K562 (cell line): ENCODE measurements around the gene STEAP3. TPM values are rescaled to one million over a fixed set of nuclear protein-coding genes. Genes with fewer than 3 reads are reported as not detected.

Experiments used
- ATAC-seq: fragments of 200-7000 bp; cut with Tn5 transposase; 3 replicates; pipeline ENCODE4 v1.9.1; 2020; ENCODE audit warnings: moderate library complexity
- BruUV-seq: library from RNA; stranded (reverse); fragments of 400-500 nt; replicated peaks from 2 replicates; lab custom pipeline; 2021; lab: Mats Ljungman, UMichigan
- CTCF ChIA-PET: fragments of 300-600 bp; formaldehyde crosslinking; extraction: SDS; loops from one replicate; lab custom pipeline; 2021; ENCODE audit warnings: low intra/inter-chr PET ratio; lab: Yijun Ruan, JAX
- POLR2A ChIA-PET: fragments of 300-600, 350-650 bp; sonication (Branson Sonifier 250); formaldehyde crosslinking; extraction: SDS; loops from one replicate; lab custom pipeline; 2021; ENCODE audit warnings: antibody characterized with exemption, inconsistent platforms; lab: Yijun Ruan, JAX
- DNase-seq, 4 experiments: peaks; one replicate each; pipeline versions ENCODE4 v3.0.0 to v3.0.0-alpha.2; 2011 to 2018; ENCODE audit warnings: low spot score in 3 of 4, mixed read lengths in 3 of 4; ENCODE audit errors: extremely low read depth in 1 of 4
- FAIRE-seq: peaks from 2 replicates; lab custom pipeline; 2011; peaks lifted over from hg19 to GRCh38; lab: Jason Lieb, UNC
- H2AFZ ChIP-seq: 2 replicates; pipeline ENCODE4 v1.6.0; 2011; ENCODE audit warnings: low read depth, low read length, control low read depth, inconsistent platforms
- H3K27ac ChIP-seq: fragments of 200-600 bp; 3 replicates; pipeline ENCODE4 v1.8.0; 2011; ENCODE audit warnings: low read depth, mild to moderate bottlenecking, control low read depth, inconsistent platforms, low read length, moderate library complexity, mixed read lengths; ENCODE audit errors: extremely low read depth
- H3K27me3 ChIP-seq, 2 experiments: fragments of 300-600 bp in 1 of 2; 2 replicates in 1 of 2; 3 replicates in 1 of 2; pipeline versions ENCODE4 v1.6.0 to v1.8.0; 2011; ENCODE audit warnings: inconsistent platforms in 2 of 2, low read length in 2 of 2, mild to moderate bottlenecking in 1 of 2, mixed read lengths in 1 of 2, moderate library complexity in 1 of 2; ENCODE audit not compliant: control insufficient read depth in 2 of 2, insufficient read depth in 2 of 2
- H3K36me3 ChIP-seq: fragments of 300-600 bp; 3 replicates; pipeline ENCODE4 v1.8.0; 2011; ENCODE audit warnings: mild to moderate bottlenecking, low read length, inconsistent platforms; ENCODE audit not compliant: control insufficient read depth, insufficient read depth
- H3K4me1 ChIP-seq, 2 experiments: fragments of 200-600 bp in 1 of 2; replicated peaks in 1 of 2; 2 replicates in 1 of 2; 3 replicates in 1 of 2; pipeline versions ENCODE4 v1.5.1 to v1.8.0; 2011; ENCODE audit warnings: inconsistent platforms in 2 of 2, low read length in 2 of 2, mild to moderate bottlenecking in 1 of 2, mixed read lengths in 1 of 2, moderate library complexity in 1 of 2; ENCODE audit not compliant: control insufficient read depth in 2 of 2, insufficient read depth in 2 of 2
- H3K4me2 ChIP-seq: 2 replicates; pipeline ENCODE4 v1.6.1; 2011; ENCODE audit warnings: low read length, control low read depth, inconsistent platforms, mixed read lengths; ENCODE audit not compliant: insufficient read depth
- H3K4me3 ChIP-seq: fragments of 200-600 bp; sonication (generic), shearing (Covaris generic); 2 replicates; pipeline ENCODE4 v1.5.1; 2016; ENCODE audit warnings: control low read depth, inconsistent platforms
- H3K79me2 ChIP-seq: fragments of 200-600 bp; 3 replicates; pipeline ENCODE4 v1.8.0; 2011; ENCODE audit warnings: low read length, inconsistent platforms; ENCODE audit not compliant: control insufficient read depth, insufficient read depth
- H3K9ac ChIP-seq, 2 experiments: 2 replicates each; pipeline versions ENCODE4 v1.6.0 to v1.6.1; 2011; ENCODE audit warnings: low read depth in 2 of 2, low read length in 2 of 2, control low read depth in 1 of 2, inconsistent platforms in 1 of 2, mild to moderate bottlenecking in 1 of 2, mixed read lengths in 1 of 2; ENCODE audit not compliant: insufficient read depth in 1 of 2
- H3K9me1 ChIP-seq: one replicate; pipeline ENCODE4 v1.6.0; 2011; ENCODE audit warnings: inconsistent platforms, mild to moderate bottlenecking, low read length, moderate library complexity; ENCODE audit not compliant: control insufficient read depth, insufficient read depth
- H3K9me3 ChIP-seq: replicated peaks from 2 replicates; pipeline ENCODE4 v1.5.1; 2011; ENCODE audit warnings: low read depth, low read length, inconsistent platforms; ENCODE audit not compliant: control insufficient read depth, insufficient read depth
- H4K20me1 ChIP-seq: replicated peaks from 2 replicates; pipeline ENCODE4 v1.6.1; 2011; ENCODE audit warnings: low read length, inconsistent platforms, mixed read lengths; ENCODE audit not compliant: control insufficient read depth, insufficient read depth
- ETV6 ChIP-seq, 3 experiments: fragments of 150-350 bp in 1 of 3; sonication (generic) in 1 of 3; formaldehyde crosslinking in 1 of 3; IDR thresholded peaks; 2 replicates each; pipeline versions ENCODE4 v1.6.1 to v1.8.0; 2014 to 2022; ENCODE audit warnings: borderline replicate concordance in 2 of 3, low read depth in 2 of 3, antibody characterized with exemption in 1 of 3, low read length in 1 of 3, mild to moderate bottlenecking in 1 of 3, missing genetic modification reagents in 1 of 3
- FOSL1 ChIP-seq: fragments of 200-800 bp; sonication (Bioruptor generic); conservative IDR thresholded peaks from 2 replicates; pipeline ENCODE4 v1.6.1; 2016; ENCODE audit warnings: missing genetic modification characterization, missing compliant biosample characterization
- NFE2 ChIP-seq: IDR thresholded peaks from 2 replicates; pipeline ENCODE4 v1.6.1; 2014; ENCODE audit warnings: antibody characterized with exemption, low read depth
- PBX2 ChIP-seq, 2 experiments: IDR thresholded peaks in 1 of 2; conservative IDR thresholded peaks in 1 of 2; 2 replicates each; pipeline ENCODE4 v1.6.1; 2016; ENCODE audit warnings: low read depth in 2 of 2, mild to moderate bottlenecking in 1 of 2, missing compliant biosample characterization in 1 of 2, missing genetic modification characterization in 1 of 2, moderate library complexity in 1 of 2
- PKNOX1 ChIP-seq: fragments of 450-650 bp; IDR thresholded peaks from 2 replicates; pipeline ENCODE4 v1.6.1; 2016
- ZNF764 ChIP-seq: fragments of 250-450 bp; sonication (Bioruptor Pico); IDR thresholded peaks from 2 replicates; pipeline ENCODE4 v1.4.0; 2020; ENCODE audit warnings: low read depth, mild to moderate bottlenecking, moderate library complexity
- WGBS: fragments of 100-300 bp; shearing (Covaris generic); methylation state at CpG from one replicate; pipeline ENCODE4 v1.1.6; 2016; ENCODE audit warnings: low coverage, mixed read lengths; ENCODE audit not compliant: insufficient coverage; ENCODE audit errors: missing lambda C conversion rate; 5-methylcytosine and 5-hydroxymethylcytosine counted together
- in situ Hi-C: fragments of 300-500 bp; cut with MboI; formaldehyde crosslinking; loops from 4 replicates; pipeline ENCODE4 v1.15.0; 2018; ENCODE audit warnings: inconsistent platforms, mixed read lengths
- intact Hi-C: fragments of 100-400 bp; cut with micrococcal nuclease; formaldehyde crosslinking; loops from 2 replicates; pipeline ENCODE4 v1.14.2; 2022
- polyA plus RNA-seq, 8 experiments: library from polyadenylated mRNA; depleted of rRNA in 4 of 8; stranded (reverse) in 5 of 8; unstranded in 3 of 8; fragments of >200 nt; fragmentation: Nextera tagmentation in 2 of 8; fragmentation: Illumina TruSeq in 1 of 8; extraction: Ambion mirVana in 2 of 8; extraction: Trizol in 1 of 8; gene quantifications; 2 replicates each; pipeline versions ENCODE4 v1.2.1 to v1.2.3, GENCODE V29; 2011 to 2014; ENCODE audit warnings: inconsistent platforms in 1 of 8, missing spikeins in 1 of 8
- total RNA-seq, 7 experiments: library from RNA; depleted of rRNA in 6 of 7; stranded (reverse); fragments of >200 nt in 6 of 7; fragmentation: Illumina TruSeq in 2 of 7; extraction: Trizol in 2 of 7; gene quantifications; 2 replicates each; pipeline versions ENCODE4 v1.2.1 to v1.2.3, GENCODE V29; 2011 to 2021; ENCODE audit warnings: low replicate concordance in 1 of 7

Gene STEAP3
- total and polyA plus RNA-seq, 9 of the 15 experiments (the other 6 are each of a cell fraction or from before 2014, with no cell fraction given): 1.8 to 31.6 (median 9.0) TPM

- Histone ChIP-seq H3K9me1 (no peaks in the 10 kb centered on the region), H4K20me1 (no peaks in the 10 kb centered on the region), H3K4me3 (no peak overlapping the region), H3K4me2 (peak overlapping the region; percentile 6; the same call in 1 of the 2 replicates), H3K27me3 (peaks cover 20 to 45% of the 10 kb centered on the region in 2 experiments; a peak in 4 of 5 replicates), H3K9ac (no peak overlapping the region), H3K27ac (no peak overlapping the region), H3K79me2 (no peaks in the 10 kb centered on the region), H3K9me3 (no peaks in the 10 kb centered on the region), H3K4me1 (no peaks in the 10 kb centered on the region; a peak in 2 of 5 replicates), H2AFZ (peak overlapping the region; percentile 23; the same call in 1 of the 2 replicates), H3K36me3 (no peaks in the 10 kb centered on the region)
- 5% methylated on average over 21 of the region's 21 CpGs for WGBS
- intact Hi-C loops: no loop called here
- ATAC-seq (peak; percentile 66), FAIRE-seq (no peak), DNase-seq (no peak)
- ChIA-PET POLR2A (no interaction called here), CTCF (no interaction called here)
- BruUV-seq: no TSS peak
- TF ChIP-seq NFE2 (peak; percentile 32; the same call in 1 of the 2 replicates), FOSL1 (tag) (no peak), PKNOX1 (peak; percentile 84), ETV6 (IDR thresholded peaks at IDR 0.05; ENCODE audit: borderline replicate concordance in 1 of 2, low read depth in 2 of 2, low read length in 1 of 2) (no peak), ETV6 (CRISPR knock-in tag; IDR thresholded peaks at IDR 0.05; ENCODE audit: borderline replicate concordance) (no peak), PBX2 (CRISPR knock-in tag; IDR thresholded peaks at IDR 0.05; ENCODE audit: low read depth) (peak; percentile 19; the same call in 1 of the 2 replicates), PBX2 (tag; conservative IDR thresholded peaks at IDR 0.05; ENCODE audit: low read depth) (peak; percentile 37; the same call in 1 of the 2 replicates), ZNF764 (CRISPR knock-in tag) (no peak)
- in situ Hi-C loops: loop anchor here (25.0 kb wide), 2 partner anchors 270 to 395 kb away; no protein-coding TSS in a partner anchor
Observed at GRCh38 chr2:119282146-119282995, 58.7 kb downstream of the STEAP3 start.
